Measurements from ENCODE around the gene TRRAP. TPM values are rescaled to one million over a fixed set of nuclear protein-coding genes. Genes with fewer than 3 reads are reported as not detected.
A peak's percentile ranks its signal among the peaks of the same experiment; 100 is the strongest.

Gene TRRAP
- total RNA-seq, 5 donors from 2014 or later (not counting 1 experiment from before 2014, with no cell fraction given): 53.9 to 71.7 (median 65.8) TPM

GRCh38 chr7:98875501-98875900 lies 2.8 kb upstream of the TRRAP start:
- no peak overlapping the region for H3K4me3 ChIP-seq (ENCODE audit: control insufficient read depth in 1 of 2, extremely low read depth in 1 of 2, low read length in 1 of 2)
- ATAC-seq (replicated peaks in 1 of 4) (no peak), DNase-seq (no peak)
- Mint-ChIP-seq H3K4me1 (peaks cover 11 to 16% (median 16%) of the 10 kb centered on the region in 3 donors), H3K27me3 (peaks cover 3 to 16% of the 10 kb centered on the region in 2 donors), H3K36me3 (no peaks in the 10 kb centered on the region), H3K9me3 (no peaks in the 10 kb centered on the region), H3K4me3 (peak overlapping the region in 1 of 3 donors; percentile 31), H3K27ac (no peak overlapping the region)
- no peaks in the 10 kb centered on the region for H3K9me3 ChIP-seq
- 80% methylated on average over 9 of the region's 9 CpGs for WGBS (ENCODE audit: insufficient coverage)
- H3K4me1 ChIP-seq (ENCODE audit: control insufficient read depth in 1 of 2, extremely low read depth in 1 of 2, insufficient read depth in 2 of 2, low read length in 2 of 2): peaks cover 5 to 25% of the 10 kb centered on the region in 2 experiments
- ChIA-PET CTCF (no interaction called here), POLR2A (no interaction called here)
- H3K36me3 ChIP-seq (ENCODE audit: control insufficient read depth in 2 of 2, extremely low read depth in 1 of 2, insufficient read depth in 1 of 2, low read length in 1 of 2): no peaks in the 10 kb centered on the region
- no peak overlapping the region for H3K27ac ChIP-seq (ENCODE audit: low read length)
- peaks cover 0 to 25% of the 10 kb centered on the region in 2 experiments for H3K27me3 ChIP-seq (replicated peaks in 1 of 2; ENCODE audit: control insufficient read depth in 2 of 2, extremely low read depth in 1 of 2, insufficient read depth in 2 of 2, low read length in 1 of 2)

GRCh38 chr7:98877146-98877545 lies 1.2 kb upstream of the TRRAP start:
- no peak overlapping the region for H3K4me3 ChIP-seq (ENCODE audit: control insufficient read depth in 1 of 2, extremely low read depth in 1 of 2, low read length in 1 of 2)
- peak overlapping the region; percentile 63 to 94 (median 63) for H3K4me3 Mint-ChIP-seq
- no peak for ATAC-seq (replicated peaks in 1 of 4)
- H3K36me3 Mint-ChIP-seq: peaks cover 7% of the 10 kb centered on the region
- H3K27me3 Mint-ChIP-seq: peaks cover 0 to 3% of the 10 kb centered on the region in 2 donors
- peaks cover 5 to 19% of the 10 kb centered on the region in 2 experiments for H3K4me1 ChIP-seq (ENCODE audit: control insufficient read depth in 1 of 2, extremely low read depth in 1 of 2, insufficient read depth in 2 of 2, low read length in 2 of 2)
- H3K9me3 ChIP-seq: no peaks in the 10 kb centered on the region
- no peaks in the 10 kb centered on the region for H3K9me3 Mint-ChIP-seq
- no peak for DNase-seq
- peaks cover 0 to 4% of the 10 kb centered on the region in 2 donors for H3K36me3 ChIP-seq (ENCODE audit: control insufficient read depth in 2 of 2, extremely low read depth in 1 of 2, insufficient read depth in 1 of 2, low read length in 1 of 2)
- no peak overlapping the region for H3K27ac Mint-ChIP-seq
- 93% methylated on average over 3 of the region's 6 CpGs for WGBS (ENCODE audit: insufficient coverage)
- H3K27me3 ChIP-seq (replicated peaks in 1 of 2; ENCODE audit: control insufficient read depth in 2 of 2, extremely low read depth in 1 of 2, insufficient read depth in 2 of 2, low read length in 1 of 2): peaks cover 0 to 11% of the 10 kb centered on the region in 2 experiments
- no peak overlapping the region for H3K27ac ChIP-seq (ENCODE audit: low read length)
- POLR2A ChIA-PET: no interaction called here
- CTCF ChIA-PET: no interaction called here
- H3K4me1 Mint-ChIP-seq: peaks cover 14 to 22% (median 19%) of the 10 kb centered on the region in 3 donors

DNA sequence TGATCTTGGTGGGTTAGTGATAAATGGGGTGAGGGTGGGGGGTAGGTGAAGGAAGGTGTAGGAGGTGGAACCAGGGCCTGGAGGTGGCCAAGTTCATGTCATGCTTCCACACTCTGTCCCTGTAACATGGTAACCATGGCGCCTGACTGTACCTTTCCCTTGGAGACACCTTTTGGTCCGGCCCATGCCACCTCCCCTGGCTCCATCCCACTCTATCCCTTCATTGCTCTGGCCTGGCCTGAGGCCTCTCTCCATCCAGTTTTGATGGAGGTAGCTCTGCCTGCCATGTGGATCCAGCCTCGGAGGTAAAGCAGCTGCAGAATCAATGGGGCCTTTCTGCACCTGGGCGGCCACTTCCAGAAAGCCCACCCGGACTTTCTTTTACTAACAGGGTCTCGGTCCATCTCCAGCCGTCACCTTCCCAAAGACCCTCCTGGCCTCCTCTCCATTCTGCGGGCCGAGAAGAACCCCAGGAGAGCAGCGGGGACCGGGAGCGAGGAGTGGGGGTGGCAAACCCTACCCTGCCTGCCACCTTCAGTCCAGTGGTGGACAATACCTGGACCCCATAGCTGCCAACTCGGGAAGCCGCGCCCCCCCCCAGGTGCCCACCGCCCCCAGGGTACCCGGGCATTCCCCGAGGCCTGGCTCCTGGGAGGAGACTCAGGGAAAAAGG lies 504 bp upstream of the TRRAP start:
- no peak overlapping the region for H3K27ac ChIP-seq (ENCODE audit: low read length)

GRCh38 chr7:98879198-98879978 lies 1.1 kb downstream of the TRRAP start:
- CTCF ChIA-PET: interaction anchor here in 1 of 2 donors (0.6 to 1.2 kb wide), 8 partner anchors 10 to 1993 kb away, joined by 3 to 11 read pairs (median 4); no protein-coding TSS in a partner anchor
- Histone ChIP-seq H3K36me3 (ENCODE audit: control insufficient read depth in 2 of 2, extremely low read depth in 1 of 2, insufficient read depth in 1 of 2, low read length in 1 of 2) (peaks cover 13 to 15% of the 10 kb centered on the region in 2 donors), H3K9me3 (no peaks in the 10 kb centered on the region), H3K4me1 (ENCODE audit: control insufficient read depth in 1 of 2, extremely low read depth in 1 of 2, insufficient read depth in 2 of 2, low read length in 2 of 2) (peaks cover 5 to 19% of the 10 kb centered on the region in 2 experiments), H3K27ac (ENCODE audit: low read length) (peak overlapping the region; percentile 87), H3K4me3 (ENCODE audit: control insufficient read depth in 1 of 2, extremely low read depth in 1 of 2, low read length in 1 of 2) (peak overlapping the region; percentile 98 to 100), H3K27me3 (replicated peaks in 1 of 2; ENCODE audit: control insufficient read depth in 2 of 2, extremely low read depth in 1 of 2, insufficient read depth in 2 of 2, low read length in 1 of 2) (peaks cover 0 to 2% of the 10 kb centered on the region in 2 experiments)
- POLR2A ChIA-PET: interaction anchor here (0.5 to 0.7 kb wide), 4 partner anchors 49 to 665 kb away, joined by 3 to 8 read pairs (median 5); partner anchors contain the start of gene ARPC1A (in 1 of the 2)
- H3K4me1 Mint-ChIP-seq: peaks cover 24 to 32% (median 29%) of the 10 kb centered on the region in 3 donors
- H3K27me3 Mint-ChIP-seq: peaks cover 0 to 3% of the 10 kb centered on the region in 2 donors
- DNase-seq: peak; percentile 48 to 85 (median 66)
- peak overlapping the region; percentile 93 to 96 for H3K27ac Mint-ChIP-seq
- peak overlapping the region; percentile 94 to 96 (median 95) for H3K4me3 Mint-ChIP-seq
- peaks cover 23% of the 10 kb centered on the region for H3K36me3 Mint-ChIP-seq
- under 1% methylated on average over 25 of the region's 29 CpGs for WGBS (ENCODE audit: insufficient coverage)
- peak; percentile 70 to 85 (median 78) for ATAC-seq (replicated peaks in 1 of 4)
- H3K9me3 Mint-ChIP-seq: no peaks in the 10 kb centered on the region

More for the DNA sequence above, 504 bp upstream of the TRRAP start:
- H3K9me3 Mint-ChIP-seq: no peaks in the 10 kb centered on the region
- no peak for DNase-seq
- H3K4me1 Mint-ChIP-seq: peaks cover 20 to 27% (median 22%) of the 10 kb centered on the region in 3 donors
- WGBS (ENCODE audit: insufficient coverage): 61% methylated on average over 8 of the region's 18 CpGs
- H3K27ac Mint-ChIP-seq: peak overlapping the region in 1 of 2 donors; percentile 68
- ChIA-PET POLR2A (interaction anchor here in 1 of 2 donors (0.7 kb wide), 1 partner anchor 9 kb away, joined by 3 read pairs; no protein-coding TSS in a partner anchor), CTCF (interaction anchor here (0.6 kb wide), 3 partner anchors 10 to 907 kb away, joined by 3 read pairs; no protein-coding TSS in a partner anchor)
- H3K9me3 ChIP-seq: no peaks in the 10 kb centered on the region
- H3K36me3 ChIP-seq (ENCODE audit: control insufficient read depth in 2 of 2, extremely low read depth in 1 of 2, insufficient read depth in 1 of 2, low read length in 1 of 2): peaks cover 1 to 4% of the 10 kb centered on the region in 2 donors
- peaks cover 0 to 7% of the 10 kb centered on the region in 2 experiments for H3K27me3 ChIP-seq (replicated peaks in 1 of 2; ENCODE audit: control insufficient read depth in 2 of 2, extremely low read depth in 1 of 2, insufficient read depth in 2 of 2, low read length in 1 of 2)
- H3K27me3 Mint-ChIP-seq: peaks cover 0 to 3% of the 10 kb centered on the region in 2 donors
- peaks cover 5 to 19% of the 10 kb centered on the region in 2 experiments for H3K4me1 ChIP-seq (ENCODE audit: control insufficient read depth in 1 of 2, extremely low read depth in 1 of 2, insufficient read depth in 2 of 2, low read length in 2 of 2)
- H3K36me3 Mint-ChIP-seq: peaks cover 14% of the 10 kb centered on the region
- peak overlapping the region; percentile 56 to 100 for H3K4me3 ChIP-seq (ENCODE audit: control insufficient read depth in 1 of 2, extremely low read depth in 1 of 2, low read length in 1 of 2)
- peak overlapping the region; percentile 63 to 94 (median 63) for H3K4me3 Mint-ChIP-seq
- no peak for ATAC-seq (replicated peaks in 1 of 4)

DNA sequence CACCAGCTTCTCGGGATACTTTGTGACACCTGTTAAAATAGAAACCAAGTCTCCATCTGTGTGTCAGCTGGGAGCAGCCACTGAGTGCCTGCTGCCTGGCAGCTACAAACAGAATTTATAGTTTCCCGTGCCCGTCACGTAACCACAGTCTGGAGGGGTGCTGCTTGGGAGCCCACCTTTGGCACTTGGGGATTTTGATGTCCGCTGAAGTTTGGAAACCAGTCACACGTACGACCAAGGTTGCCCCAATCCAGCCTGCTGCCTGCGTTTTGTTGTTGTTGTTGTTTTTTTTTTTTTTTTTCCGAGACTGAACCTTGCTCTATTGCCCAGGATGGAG lies 1.6 kb downstream of the TRRAP start:
- Histone ChIP-seq H3K36me3 (ENCODE audit: control insufficient read depth in 2 of 2, extremely low read depth in 1 of 2, insufficient read depth in 1 of 2, low read length in 1 of 2) (peaks cover 15 to 21% of the 10 kb centered on the region in 2 donors), H3K4me3 (ENCODE audit: control insufficient read depth in 1 of 2, extremely low read depth in 1 of 2, low read length in 1 of 2) (peak overlapping the region; percentile 98 to 100), H3K27ac (ENCODE audit: low read length) (peak overlapping the region; percentile 87), H3K27me3 (replicated peaks in 1 of 2; ENCODE audit: control insufficient read depth in 2 of 2, extremely low read depth in 1 of 2, insufficient read depth in 2 of 2, low read length in 1 of 2) (no peaks in the 10 kb centered on the region), H3K9me3 (no peaks in the 10 kb centered on the region), H3K4me1 (ENCODE audit: control insufficient read depth in 1 of 2, extremely low read depth in 1 of 2, insufficient read depth in 2 of 2, low read length in 2 of 2) (peaks cover 5 to 19% of the 10 kb centered on the region in 2 experiments)
- H3K4me1 Mint-ChIP-seq: peaks cover 24 to 32% (median 29%) of the 10 kb centered on the region in 3 donors
- ChIA-PET POLR2A (interaction anchor here (0.6 to 0.7 kb wide), 4 partner anchors 173 to 665 kb away, joined by 3 to 8 read pairs (median 6); partner anchors contain the start of gene ARPC1A (in 1 of the 2)), CTCF (interaction anchor here (0.6 to 1.2 kb wide), 8 partner anchors 9 to 645 kb away, joined by 3 to 11 read pairs (median 4); no protein-coding TSS in a partner anchor)
- H3K4me3 Mint-ChIP-seq: peak overlapping the region; percentile 94 to 96 (median 95)
- ATAC-seq (replicated peaks in 1 of 4) (peak in 2 of 4 experiments; percentile 1 to 3), DNase-seq (no peak)
- peak overlapping the region; percentile 93 to 96 for H3K27ac Mint-ChIP-seq
- peaks cover 0 to 3% of the 10 kb centered on the region in 2 donors for H3K27me3 Mint-ChIP-seq
- no peaks in the 10 kb centered on the region for H3K9me3 Mint-ChIP-seq
- peaks cover 27% of the 10 kb centered on the region for H3K36me3 Mint-ChIP-seq
- WGBS (ENCODE audit: insufficient coverage): 0% methylated on average over 4 of the region's 9 CpGs
